RKO (cell line): ENCODE data around the gene SYT13.
A peak's percentile ranks its signal among the peaks of the same experiment; 100 is the strongest.

Source experiments
- DNase-seq: peaks from one replicate; pipeline ENCODE4 v3.0.0-alpha.2; 2016; ENCODE audit warnings: low spot score

Gene SYT13

GRCh38 chr11:45305874-45306623, 19.9 kb upstream of the SYT13 start:
- DNase-seq: no peak

GRCh38 chr11:45304992-45305335, 18.8 kb upstream of the SYT13 start:
- no peak for DNase-seq

- DNase-seq: no peak
Measured at GRCh38 chr11:45304111-45304991, 18.2 kb upstream of the SYT13 start.

- no peak for DNase-seq
Measured at GRCh38 chr11:45303316-45303715, 17.2 kb upstream of the SYT13 start.

GRCh38 chr11:45301537-45302246, 15.6 kb upstream of the SYT13 start:
- no peak for DNase-seq

- no peak for DNase-seq
Measured at GRCh38 chr11:45300715-45301114, 14.6 kb upstream of the SYT13 start.

- DNase-seq: no peak
Measured at GRCh38 chr11:45298718-45299117, 12.6 kb upstream of the SYT13 start.

GRCh38 chr11:45296075-45296474, 9.9 kb upstream of the SYT13 start:
- no peak for DNase-seq

- DNase-seq: no peak
Measured at GRCh38 chr11:45294499-45294898, 8.4 kb upstream of the SYT13 start.

GRCh38 chr11:45293566-45294192, 7.5 kb upstream of the SYT13 start:
- peak; percentile 78 for DNase-seq

GRCh38 chr11:45290586-45290985, 4.4 kb upstream of the SYT13 start:
- DNase-seq: no peak

GRCh38 chr11:45289369-45289768, 3.2 kb upstream of the SYT13 start:
- peak; percentile 33 for DNase-seq

- no peak for DNase-seq
Measured at GRCh38 chr11:45288339-45288738, 2.2 kb upstream of the SYT13 start.

- no peak for DNase-seq
Measured at GRCh38 chr11:45287316-45287903, 1.3 kb upstream of the SYT13 start.

- no peak for DNase-seq
Measured at GRCh38 chr11:45285250-45285828, 802 bp downstream of the SYT13 start.

- no peak for DNase-seq
Measured at GRCh38 chr11:45282081-45282480, 4.1 kb downstream of the SYT13 start.

- DNase-seq: no peak
Measured at GRCh38 chr11:45280449-45280848, 5.7 kb downstream of the SYT13 start.

GRCh38 chr11:45279645-45280044, 6.5 kb downstream of the SYT13 start:
- DNase-seq: no peak

- no peak for DNase-seq
Measured at GRCh38 chr11:45278714-45279113, 7.4 kb downstream of the SYT13 start.

GRCh38 chr11:45275828-45276227, 10.3 kb downstream of the SYT13 start:
- no peak for DNase-seq

GRCh38 chr11:45274206-45274605, 11.9 kb downstream of the SYT13 start:
- no peak for DNase-seq

GRCh38 chr11:45273509-45273908, 12.6 kb downstream of the SYT13 start:
- no peak for DNase-seq
